KMS-11 (cell line): ENCODE measurements around the gene TP53I13.

Source experiments
- H2AFZ ChIP-seq: fragments of 200-600 bp; sonication (generic); 2 replicates; pipeline ENCODE4 v1.6.1; 2016; ENCODE audit warnings: antibody characterized with exemption, mixed run types, low read depth
- H3K27ac ChIP-seq: fragments of 200-600 bp; sonication (generic); 2 replicates; pipeline ENCODE4 v1.6.1; 2016; ENCODE audit warnings: mild to moderate bottlenecking, mixed run types
- H3K27me3 ChIP-seq: fragments of 200-600 bp; sonication (generic); 2 replicates; pipeline ENCODE4 v1.6.1; 2017; ENCODE audit warnings: mild to moderate bottlenecking, low read depth, mixed run types, moderate library complexity; ENCODE audit not compliant: insufficient read depth
- H3K36me3 ChIP-seq: fragments of 200-600 bp; sonication (generic); 2 replicates; pipeline ENCODE4 v1.6.1; 2017; ENCODE audit warnings: mild to moderate bottlenecking, mixed run types; ENCODE audit not compliant: insufficient read depth
- H3K4me1 ChIP-seq: fragments of 200-600 bp; sonication (generic); 2 replicates; pipeline ENCODE4 v1.6.1; 2016; ENCODE audit warnings: mild to moderate bottlenecking, low read depth, mixed run types; ENCODE audit not compliant: poor library complexity, severe bottlenecking
- H3K4me2 ChIP-seq: fragments of 200-600 bp; sonication (generic); 2 replicates; pipeline ENCODE4 v1.7.0; 2016; ENCODE audit warnings: mild to moderate bottlenecking, mixed run types
- H3K4me3 ChIP-seq: fragments of 200-600 bp; sonication (generic); IDR thresholded peaks from 2 replicates; pipeline ENCODE4 v1.6.1; 2017; ENCODE audit warnings: low read depth, low read length, mixed read lengths; ENCODE audit not compliant: insufficient read depth
- H3K79me2 ChIP-seq: fragments of 200-600 bp; sonication (generic); 2 replicates; pipeline ENCODE4 v1.6.1; 2016; ENCODE audit warnings: low read depth, mixed run types; ENCODE audit not compliant: insufficient read depth
- H3K9ac ChIP-seq: fragments of 200-600 bp; sonication (generic); 2 replicates; pipeline ENCODE4 v1.6.1; 2016; ENCODE audit warnings: mild to moderate bottlenecking, mixed run types
- H4K20me1 ChIP-seq: fragments of 200-600 bp; sonication (generic); 2 replicates; pipeline ENCODE4 v1.6.1; 2016; ENCODE audit warnings: mild to moderate bottlenecking, mixed run types; ENCODE audit not compliant: insufficient read depth
- TF ChIP-seq, protein P1 (sequence below): fragments of 200-600 bp; sonication (generic); conservative IDR thresholded peaks from 2 replicates; pipeline ENCODE4 v1.6.1; 2017; ENCODE audit warnings: low read depth, mild to moderate bottlenecking, antibody characterized with exemption, low read length, moderate library complexity, mixed read lengths

Gene TP53I13

DNA sequence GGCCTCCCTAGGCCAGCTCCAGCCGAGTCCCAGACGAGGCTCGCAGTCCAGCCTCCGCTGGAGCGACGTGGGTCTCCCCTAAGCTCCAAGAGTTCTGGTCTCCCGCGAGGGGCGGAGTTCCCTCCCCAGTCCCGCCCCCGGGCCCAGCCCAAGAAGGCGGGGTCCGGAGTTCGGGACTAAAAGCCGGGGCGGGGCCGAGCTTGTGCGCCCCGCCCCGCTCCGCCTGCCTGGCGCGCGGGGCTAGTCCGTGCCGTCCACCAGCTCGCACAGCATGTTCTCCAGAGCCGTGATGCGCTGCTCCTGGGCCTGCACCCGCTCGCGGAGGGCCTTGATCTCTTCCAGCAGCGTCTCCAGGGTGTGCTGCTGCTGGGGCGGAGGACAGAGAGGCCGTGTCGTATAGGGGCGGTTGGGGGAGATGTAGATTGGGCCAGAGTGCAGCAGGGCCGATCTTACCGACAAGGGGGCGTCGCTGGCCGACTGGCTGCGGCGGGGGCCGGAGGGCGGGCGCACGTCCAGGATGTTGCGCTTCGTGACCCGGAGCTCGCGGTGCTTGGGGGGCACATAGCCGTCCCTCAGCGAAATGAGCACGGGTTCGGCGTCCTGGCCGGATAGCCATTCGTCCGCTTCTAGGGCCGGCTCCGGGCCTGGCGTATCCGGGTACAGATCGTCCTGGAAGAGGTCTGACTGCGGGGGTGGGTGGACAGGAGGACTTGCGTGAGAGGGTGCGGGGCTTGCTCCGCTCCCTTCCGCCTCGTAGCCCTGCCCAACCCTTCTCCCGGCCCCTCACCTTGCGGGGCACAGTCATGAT, 47.2 kb downstream of the TP53I13 start:
- Histone ChIP-seq H3K4me3 (no peak overlapping the region), H3K27ac (no peak overlapping the region), H3K4me1 (peaks cover 44% of the 10 kb centered on the region)

DNA sequence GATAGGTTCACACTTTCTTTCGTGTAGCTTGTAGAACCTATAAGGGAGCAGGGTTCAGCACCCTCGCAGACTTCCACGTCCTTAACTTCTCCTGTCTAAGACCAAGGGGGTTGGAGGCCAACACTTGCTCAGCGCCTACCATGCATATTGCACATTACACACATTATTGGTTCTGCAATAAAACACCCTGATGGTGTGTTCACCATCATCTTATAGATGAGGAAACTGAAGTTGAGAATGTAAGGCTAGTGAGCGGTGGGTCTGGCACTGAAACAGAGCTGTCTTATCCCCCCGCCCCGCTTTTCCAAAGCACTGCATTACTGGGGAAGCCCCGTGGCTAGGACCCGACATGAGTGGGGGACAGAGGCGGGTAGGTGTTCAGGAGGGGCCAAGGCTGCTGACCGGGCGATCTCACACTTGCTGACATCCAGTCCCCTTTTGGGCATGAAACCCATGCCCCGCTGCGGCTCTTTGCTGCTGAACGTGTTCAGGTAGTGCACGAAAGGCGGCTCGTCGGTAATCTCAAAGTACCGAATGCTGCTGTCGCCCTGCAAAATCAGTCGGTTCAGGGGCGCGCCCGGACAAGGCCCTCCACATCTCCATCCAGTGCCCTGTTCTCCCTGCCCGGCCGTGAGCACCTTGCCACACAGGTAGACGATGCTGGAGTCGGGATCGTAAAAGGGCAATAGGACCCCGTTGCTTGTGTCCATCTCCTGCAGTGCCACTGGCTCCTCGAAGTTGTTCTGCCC, 48.0 kb downstream of the TP53I13 start:
- H3K27ac ChIP-seq = no peak overlapping the region
- no peaks in the 10 kb centered on the region for H3K79me2 ChIP-seq
- TF ChIP-seq, protein P1, sequence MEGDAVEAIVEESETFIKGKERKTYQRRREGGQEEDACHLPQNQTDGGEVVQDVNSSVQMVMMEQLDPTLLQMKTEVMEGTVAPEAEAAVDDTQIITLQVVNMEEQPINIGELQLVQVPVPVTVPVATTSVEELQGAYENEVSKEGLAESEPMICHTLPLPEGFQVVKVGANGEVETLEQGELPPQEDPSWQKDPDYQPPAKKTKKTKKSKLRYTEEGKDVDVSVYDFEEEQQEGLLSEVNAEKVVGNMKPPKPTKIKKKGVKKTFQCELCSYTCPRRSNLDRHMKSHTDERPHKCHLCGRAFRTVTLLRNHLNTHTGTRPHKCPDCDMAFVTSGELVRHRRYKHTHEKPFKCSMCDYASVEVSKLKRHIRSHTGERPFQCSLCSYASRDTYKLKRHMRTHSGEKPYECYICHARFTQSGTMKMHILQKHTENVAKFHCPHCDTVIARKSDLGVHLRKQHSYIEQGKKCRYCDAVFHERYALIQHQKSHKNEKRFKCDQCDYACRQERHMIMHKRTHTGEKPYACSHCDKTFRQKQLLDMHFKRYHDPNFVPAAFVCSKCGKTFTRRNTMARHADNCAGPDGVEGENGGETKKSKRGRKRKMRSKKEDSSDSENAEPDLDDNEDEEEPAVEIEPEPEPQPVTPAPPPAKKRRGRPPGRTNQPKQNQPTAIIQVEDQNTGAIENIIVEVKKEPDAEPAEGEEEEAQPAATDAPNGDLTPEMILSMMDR = no peak
- peak overlapping the region; percentile 75 for H2AFZ ChIP-seq
- H3K9ac ChIP-seq = no peak overlapping the region
- H3K36me3 ChIP-seq = no peaks in the 10 kb centered on the region
- peaks cover 44% of the 10 kb centered on the region for H3K4me1 ChIP-seq
- peaks cover 13% of the 10 kb centered on the region; the same call in 1 of the 2 replicates for H3K27me3 ChIP-seq
- peak overlapping the region; percentile 79 for H3K4me2 ChIP-seq
- H4K20me1 ChIP-seq = no peaks in the 10 kb centered on the region
- H3K4me3 ChIP-seq = no peak overlapping the region

More for the DNA sequence above, 47.2 kb downstream of the TP53I13 start:
- TF ChIP-seq, protein P1 = no peak; the same call in 1 of the 2 replicates
- Histone ChIP-seq H4K20me1 (no peaks in the 10 kb centered on the region), H3K9ac (no peak overlapping the region; the same call in 1 of the 2 replicates), H3K27me3 (peaks cover 13% of the 10 kb centered on the region; the same call in 1 of the 2 replicates), H3K4me2 (peak overlapping the region; percentile 79), H3K36me3 (no peaks in the 10 kb centered on the region), H3K79me2 (no peaks in the 10 kb centered on the region), H2AFZ (peak overlapping the region; percentile 70)

DNA sequence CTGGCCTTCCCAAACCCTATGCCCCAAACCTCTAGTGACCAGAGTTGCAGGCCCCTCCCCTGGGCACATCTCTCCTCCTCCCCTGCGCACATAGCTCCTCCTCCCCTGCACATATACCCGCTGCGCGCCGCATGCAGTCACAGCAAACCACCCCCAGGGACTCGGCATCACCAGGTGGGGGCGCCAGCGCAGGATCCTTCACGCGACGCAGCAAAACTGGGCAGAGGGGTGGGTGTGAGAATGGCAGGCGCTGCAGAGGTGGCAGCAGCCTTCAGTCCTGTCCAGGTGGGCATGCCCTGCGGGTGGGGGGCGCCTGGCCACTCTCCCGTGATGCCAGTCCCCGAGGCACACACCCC, 48.6 kb downstream of the TP53I13 start:
- H3K27me3 ChIP-seq = peaks cover 13% of the 10 kb centered on the region; the same call in 1 of the 2 replicates
- peaks cover 44% of the 10 kb centered on the region for H3K4me1 ChIP-seq
- no peaks in the 10 kb centered on the region for H3K79me2 ChIP-seq
- no peaks in the 10 kb centered on the region for H3K36me3 ChIP-seq
- no peak overlapping the region for H3K27ac ChIP-seq
- peak overlapping the region; percentile 52; the same call in 1 of the 2 replicates for H3K9ac ChIP-seq
- peak overlapping the region; percentile 75 for H2AFZ ChIP-seq
- H3K4me2 ChIP-seq = peak overlapping the region; percentile 79
- H4K20me1 ChIP-seq = no peaks in the 10 kb centered on the region
- TF ChIP-seq, protein P1 = peak; percentile 86
- H3K4me3 ChIP-seq = no peak overlapping the region

DNA sequence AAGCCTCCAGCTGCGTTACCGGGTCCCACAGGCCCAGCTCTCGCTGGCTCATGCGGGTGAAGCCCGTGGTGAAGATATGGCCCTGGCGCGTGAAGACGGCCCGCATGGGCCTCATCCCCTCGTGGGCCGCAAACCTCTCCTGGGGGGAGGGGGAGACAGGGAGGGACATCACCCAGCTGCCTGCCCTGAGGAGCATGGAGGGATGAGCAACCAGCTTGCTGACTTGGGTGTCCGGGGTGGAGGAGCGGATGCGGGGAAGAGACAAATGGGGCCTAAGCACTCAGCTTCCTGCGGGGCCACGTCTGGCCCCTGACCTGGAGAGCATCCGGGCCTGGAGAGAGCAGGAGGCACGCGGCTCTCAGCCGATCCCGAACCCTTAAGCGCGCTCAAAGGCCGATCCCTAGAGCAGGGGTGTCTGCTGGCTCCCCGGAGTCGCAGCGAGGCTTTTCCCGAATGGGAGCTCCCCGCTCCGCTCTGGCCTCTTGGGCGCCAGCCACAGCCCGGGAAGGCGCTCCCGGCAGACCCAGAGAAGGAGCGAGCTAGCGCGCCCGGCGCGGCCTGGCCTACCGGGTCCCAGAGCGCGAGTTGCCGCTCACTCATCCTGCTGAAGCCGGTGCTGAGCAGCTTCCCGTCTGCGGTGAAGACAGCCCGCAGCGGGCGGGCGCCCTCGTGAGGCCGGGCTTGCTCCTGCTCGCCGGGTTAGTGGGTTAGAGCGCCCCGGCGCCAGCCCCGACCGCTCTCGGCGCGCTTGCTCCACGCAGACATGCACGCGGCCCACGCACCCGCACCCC, 49.2 kb downstream of the TP53I13 start:
- TF ChIP-seq, protein P1 = peak; percentile 71
- Histone ChIP-seq H3K27me3 (peaks cover 13% of the 10 kb centered on the region; the same call in 1 of the 2 replicates), H3K9ac (peak overlapping the region; percentile 52; the same call in 1 of the 2 replicates), H3K79me2 (no peaks in the 10 kb centered on the region), H3K4me3 (no peak overlapping the region), H3K27ac (peak overlapping the region; percentile 38), H4K20me1 (no peaks in the 10 kb centered on the region), H2AFZ (peak overlapping the region; percentile 75), H3K4me2 (peak overlapping the region; percentile 79), H3K36me3 (no peaks in the 10 kb centered on the region), H3K4me1 (peaks cover 44% of the 10 kb centered on the region)
